ENCODE data around the gene RAB3A. TPM values are rescaled to one million over a fixed set of nuclear protein-coding genes. Genes with fewer than 3 reads are reported as not detected.

The RAB3A gene
- total and polyA plus RNA-seq, 9 of the 15 experiments (the other 6 are each of a cell fraction or from before 2014, with no cell fraction given): 0.17 to 5.1 (median 0.90) TPM; not detected in 1

DNA sequence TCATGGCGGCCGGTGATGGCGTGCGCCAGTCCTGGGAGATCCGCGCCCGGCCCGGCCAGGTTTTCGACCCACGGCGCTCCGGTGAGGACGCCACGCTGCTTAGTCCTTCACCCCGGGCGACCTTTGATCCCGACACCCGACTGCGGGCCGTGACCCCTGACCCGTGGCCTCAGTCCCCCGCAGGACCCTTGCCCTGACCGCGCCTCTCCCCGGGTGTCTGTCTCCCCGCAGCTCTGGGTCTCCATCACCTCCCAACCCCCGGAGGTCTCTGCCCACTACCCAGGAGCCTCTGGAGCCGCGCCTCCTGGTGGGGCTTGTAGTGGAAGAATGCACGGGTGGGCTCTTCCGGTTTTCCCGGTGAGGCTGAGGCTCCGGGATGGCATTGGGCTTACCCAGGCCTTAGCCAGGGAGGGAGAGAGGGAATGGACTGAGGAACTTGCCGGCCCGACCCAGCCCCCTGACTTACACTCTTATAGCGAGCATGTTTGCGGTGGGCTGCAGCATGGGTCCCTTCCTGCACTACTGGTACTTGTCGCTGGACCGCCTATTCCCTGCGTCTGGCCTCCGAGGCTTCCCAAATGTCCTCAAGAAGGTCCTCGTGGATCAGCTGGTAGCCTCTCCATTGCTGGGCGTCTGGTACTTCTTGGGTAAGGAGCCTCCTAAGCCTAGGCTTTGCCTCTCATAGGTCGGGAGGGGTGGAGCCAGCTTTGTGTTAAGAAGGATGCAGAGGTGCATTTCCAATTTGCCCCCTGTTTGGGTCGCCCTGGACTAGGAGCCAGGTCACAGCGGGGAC, 10.3 kb downstream of the RAB3A start (continued):
- TF ChIP-seq NKRF (IDR thresholded peaks at IDR 0.05; ENCODE audit: borderline replicate concordance) (0 out of 2 replicates have a peak, but pooled peaks have one; percentile 85), PTBP1 (IDR thresholded peaks at IDR 0.05; ENCODE audit: low read depth, low read length) (peak; percentile 88; the same call in 1 of the 2 replicates), TAL1 (IDR thresholded peaks at IDR 0.05) (no peak), ELF2 (CRISPR knock-in tag; IDR thresholded peaks at IDR 0.05) (no peak), NFIC (IDR thresholded peaks at IDR 0.05) (0 out of 2 replicates have a peak, but pooled peaks have one; percentile 14), HDAC6 (IDR thresholded peaks at IDR 0.05; ENCODE audit: low read depth, low read length) (no peak), CHAMP1 (IDR thresholded peaks at IDR 0.05) (no peak), ESRRA (IDR thresholded peaks at IDR 0.05; ENCODE audit: borderline replicate concordance, low read depth) (no peak), HEY1 (CRISPR knock-in tag; IDR thresholded peaks at IDR 0.05; ENCODE audit: borderline replicate concordance) (no peak), ATF7 (IDR thresholded peaks at IDR 0.05) (no peak), PTRF (tag; IDR thresholded peaks at IDR 0.05) (no peak), ZBTB40 (IDR thresholded peaks at IDR 0.05) (no peak), ZBTB40 (CRISPR knock-in tag; IDR thresholded peaks at IDR 0.05) (no peak)
